Heart left ventricle (tissue), 13 donors: ENCODE data around the gene SRPRA.

Experiments used
- CTCF ChIP-seq, 12 donors: fragments of 200-600 bp; sonication (generic) in 4 of 12; IDR thresholded peaks; one replicate each; pipeline versions ENCODE4 v1.5.0 to v1.8.0; 2018 to 2022; ENCODE audit warnings: antibody characterized with exemption in 12 of 12, mild to moderate bottlenecking in 5 of 12
- POLR2A ChIP-seq, 2 donors: fragments of 450-650 bp; IDR thresholded peaks; one replicate each; pipeline ENCODE4 v1.6.1; 2017; ENCODE audit warnings: antibody characterized with exemption in 2 of 2, mild to moderate bottlenecking in 2 of 2, moderate library complexity in 2 of 2
- donor health status: ischemic (EF 13 %, LVEDD 7.1; RV severe dilation, severe dysfunction).
- donor health status: DM: no; HTN: yes; CAD: no.
- donor health status: DM: no; HTN: no; CAD: no.
- donor health status: ischemic (EF 25% LVEDD 6.9; RV normal size, moderate dysfunction).
- donor health status: ischemic (EF 25% LVEDD 5.7; RV mildly dilated, moderate dysfunction).
- donor health status: ischemic (EF 35%, LVEDD 5.7; RV mildly dilated, moderate dysfunction).
- donor health status: nonischemic (EF 11% LVEDD 7.7; RV severe dilation, severe dysfunction).
- donor health status: DM: yes; HTN: yes; CAD: no.
- donor health status: PGD.
- donor health status: ischemic (EF 29% LVEDD 5.4; RV normal size, mild dysfunction).
- donor health status: nonischemic (EF 23%, LVEDD 6.1; RV moderate dilation, normal function).

GRCh38 chr11:126253265-126253664 is 15.4 kb downstream of the SRPRA start:
- TF ChIP-seq CTCF (IDR thresholded peaks at IDR 0.05): no peak
- no peak for TF ChIP-seq POLR2A (IDR thresholded peaks at IDR 0.05)
